HG03060 (cell line): ENCODE measurements around the gene EFHC1.
A peak's percentile ranks its signal among the peaks of the same experiment; 100 is the strongest.

Source experiments
- ATAC-seq: cut with Tn5 transposase; IDR thresholded peaks from one replicate; pipeline ENCODE4 v1.9.1; 2021; ENCODE audit warnings: low read depth, moderate number of reproducible peaks; ENCODE audit not compliant: unreplicated experiment

EFHC1 gene

DNA sequence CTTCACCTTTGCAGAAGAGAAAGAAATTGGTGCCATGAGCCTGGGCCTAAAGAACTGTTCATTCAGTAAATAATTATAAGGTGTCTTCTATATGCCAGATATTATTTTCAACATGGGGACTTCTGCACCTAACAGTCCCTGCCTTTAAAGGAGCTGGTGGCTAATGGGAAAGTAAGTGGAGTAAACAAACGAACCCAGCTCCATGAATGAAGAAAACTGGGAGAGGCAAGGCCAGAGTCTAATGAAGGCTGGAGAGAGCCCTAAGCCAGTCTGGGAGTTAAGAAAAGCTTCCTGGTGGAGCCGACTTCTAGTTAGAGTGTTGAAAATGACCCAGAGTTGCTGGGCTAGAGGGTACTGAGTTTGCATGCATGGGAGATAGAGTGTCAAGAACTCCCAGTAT is 24.2 kb upstream of the EFHC1 start:
- no peak for ATAC-seq

DNA sequence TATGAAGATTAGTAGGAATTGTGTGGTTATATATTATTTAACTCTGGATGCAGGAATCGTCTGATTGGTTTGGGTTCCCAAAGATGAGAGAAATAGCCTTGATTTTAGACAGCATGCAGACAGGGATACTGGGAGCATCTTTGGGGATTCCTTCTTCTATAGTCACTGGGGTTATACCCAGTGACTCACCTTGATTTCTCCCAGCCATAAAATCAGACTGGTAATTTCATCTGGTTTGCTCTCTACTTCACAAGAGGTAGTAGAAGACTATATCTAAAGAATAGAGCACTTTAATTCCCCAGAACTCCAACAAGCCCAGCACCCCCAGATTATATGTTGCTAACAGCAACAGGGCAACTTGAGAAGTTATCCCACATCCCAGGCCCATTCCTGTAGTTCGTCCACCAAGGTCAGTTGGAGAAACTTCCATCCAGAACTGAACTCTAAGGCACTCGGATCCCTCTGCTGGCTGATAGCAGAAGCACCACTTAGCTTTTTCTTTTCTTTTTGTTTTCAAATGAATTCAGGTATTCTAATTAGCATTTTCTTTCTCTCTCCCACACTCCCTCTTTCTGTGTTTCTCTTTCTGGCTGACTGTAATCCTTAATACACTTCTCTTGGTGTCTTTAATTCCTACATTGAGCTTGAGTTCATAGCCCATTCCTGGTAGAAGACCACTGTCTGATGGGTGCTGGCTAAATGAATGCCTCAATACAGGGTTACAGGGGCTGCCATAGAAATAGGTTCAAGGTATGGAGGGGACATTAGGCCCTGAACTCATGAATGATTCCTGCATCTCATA is 20.4 kb upstream of the EFHC1 start:
- no peak for ATAC-seq

DNA sequence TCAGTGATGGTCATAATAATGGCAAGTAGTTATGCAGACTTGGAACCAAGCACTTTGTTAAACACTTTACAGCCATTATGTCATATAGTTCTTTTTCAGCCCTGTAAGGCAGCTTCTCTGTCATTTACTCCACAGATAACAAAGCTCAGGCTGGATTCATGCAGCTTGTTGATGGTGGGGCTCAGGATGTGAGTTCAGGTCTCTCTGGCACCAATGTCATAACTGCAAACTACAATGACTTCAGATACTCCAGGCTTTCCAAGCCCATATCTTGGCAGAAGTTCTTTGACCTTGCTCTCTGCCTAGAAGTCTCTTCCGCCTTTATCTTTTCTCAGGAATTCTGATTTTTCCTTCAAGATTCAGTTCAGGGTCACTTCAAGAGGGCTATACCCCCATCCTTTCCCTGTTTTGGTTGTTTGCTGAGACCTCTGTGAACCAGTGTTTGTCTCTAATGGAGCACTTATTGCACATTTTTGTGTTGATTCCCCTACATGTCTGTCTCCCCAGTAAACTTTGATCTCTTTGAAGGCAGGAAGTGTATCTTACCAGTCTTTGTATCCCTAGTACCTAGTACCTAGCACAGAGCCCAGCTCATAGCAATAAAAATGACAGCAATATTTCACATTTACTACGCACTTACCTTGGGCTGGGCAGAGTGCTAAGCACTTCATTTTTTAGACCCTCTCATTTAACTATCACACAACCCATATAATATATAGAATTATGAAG is 19.7 kb upstream of the EFHC1 start:
- no peak for ATAC-seq

DNA sequence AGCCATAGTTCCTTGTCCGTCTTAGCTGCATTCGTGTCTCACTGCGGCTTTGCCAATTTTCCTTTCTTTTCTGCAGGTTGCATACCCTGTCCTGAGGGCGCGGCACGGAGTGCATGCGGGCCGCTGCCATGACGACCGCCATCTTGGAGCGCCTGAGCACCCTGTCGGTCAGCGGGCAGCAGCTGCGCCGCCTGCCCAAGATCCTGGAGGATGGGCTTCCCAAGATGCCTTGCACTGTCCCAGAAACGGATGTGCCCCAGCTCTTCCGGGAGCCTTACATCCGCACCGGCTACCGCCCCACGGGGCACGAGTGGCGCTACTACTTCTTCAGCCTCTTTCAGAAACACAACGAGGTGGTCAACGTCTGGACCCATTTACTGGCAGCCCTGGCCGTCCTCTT is 17.1 kb upstream of the EFHC1 start:
- ATAC-seq: no peak

DNA sequence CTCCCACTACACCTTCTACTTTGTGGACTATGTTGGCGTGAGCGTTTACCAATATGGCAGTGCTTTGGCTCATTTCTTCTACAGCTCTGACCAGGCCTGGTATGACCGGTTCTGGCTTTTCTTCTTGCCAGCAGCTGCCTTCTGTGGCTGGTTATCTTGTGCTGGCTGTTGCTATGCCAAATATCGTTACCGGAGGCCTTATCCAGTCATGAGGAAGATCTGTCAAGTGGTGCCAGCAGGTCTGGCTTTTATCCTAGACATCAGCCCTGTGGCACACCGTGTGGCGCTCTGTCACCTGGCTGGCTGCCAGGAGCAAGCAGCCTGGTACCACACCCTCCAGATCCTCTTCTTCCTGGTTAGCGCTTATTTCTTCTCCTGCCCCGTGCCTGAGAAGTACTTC is 16.5 kb upstream of the EFHC1 start:
- ATAC-seq: no peak

DNA sequence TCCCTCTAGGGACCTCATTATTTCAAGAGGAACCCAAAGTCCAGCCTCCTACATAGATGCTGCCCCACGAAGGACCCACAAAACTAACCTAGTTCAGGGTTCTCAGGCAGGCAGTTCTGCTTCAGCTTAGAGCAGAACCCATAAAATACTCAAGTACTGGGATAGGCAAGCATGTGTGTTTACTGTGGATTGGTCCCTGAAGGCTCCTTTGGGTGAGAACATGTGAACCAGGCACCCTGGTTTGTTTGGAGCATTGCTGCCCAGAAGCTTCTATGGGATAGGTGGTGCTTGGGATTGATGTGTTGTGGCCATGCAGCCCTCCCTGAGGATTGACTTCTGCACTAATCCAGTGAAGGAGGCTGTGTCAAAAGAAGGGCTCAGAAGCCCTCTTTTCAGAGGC is 14.9 kb upstream of the EFHC1 start:
- no peak for ATAC-seq

DNA sequence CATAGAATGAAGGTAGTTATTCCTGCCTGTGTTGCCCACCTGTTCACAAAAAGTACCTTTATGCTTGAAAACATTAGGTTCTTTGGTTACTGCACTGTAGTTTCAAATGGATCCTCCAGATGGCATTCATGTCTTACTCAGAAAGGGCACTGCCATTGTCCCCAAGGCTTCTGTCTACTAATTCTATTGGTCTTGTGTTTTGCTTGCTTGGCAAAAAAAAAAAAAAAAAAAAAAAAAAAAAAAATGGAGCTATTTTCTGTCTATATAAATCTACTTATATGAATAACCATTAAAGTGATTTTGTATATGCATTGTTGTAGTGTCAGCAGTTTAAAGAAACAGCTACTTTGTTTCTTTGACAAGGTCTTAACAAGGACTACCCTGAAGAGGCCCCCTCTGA is 12.7 kb upstream of the EFHC1 start:
- peak; percentile 73 for ATAC-seq

DNA sequence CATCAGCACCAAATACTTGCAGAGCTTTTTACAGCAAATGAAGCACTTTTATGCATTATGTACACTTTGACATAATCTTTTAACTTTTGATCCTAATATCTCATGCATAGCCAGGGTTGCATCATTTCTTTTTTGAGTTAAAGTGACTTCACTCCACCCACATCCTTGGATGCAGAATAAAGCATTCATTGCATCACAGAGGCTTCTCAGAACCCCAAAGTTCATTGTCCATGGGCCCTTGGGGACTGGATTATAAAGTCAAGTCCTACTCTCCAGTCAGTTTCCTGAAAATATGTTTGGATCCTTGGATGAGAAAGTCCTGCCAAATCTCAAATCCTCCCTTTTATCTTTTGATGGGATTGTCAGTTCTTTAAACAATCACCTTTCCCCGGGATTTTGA is 10.6 kb upstream of the EFHC1 start:
- ATAC-seq: no peak

DNA sequence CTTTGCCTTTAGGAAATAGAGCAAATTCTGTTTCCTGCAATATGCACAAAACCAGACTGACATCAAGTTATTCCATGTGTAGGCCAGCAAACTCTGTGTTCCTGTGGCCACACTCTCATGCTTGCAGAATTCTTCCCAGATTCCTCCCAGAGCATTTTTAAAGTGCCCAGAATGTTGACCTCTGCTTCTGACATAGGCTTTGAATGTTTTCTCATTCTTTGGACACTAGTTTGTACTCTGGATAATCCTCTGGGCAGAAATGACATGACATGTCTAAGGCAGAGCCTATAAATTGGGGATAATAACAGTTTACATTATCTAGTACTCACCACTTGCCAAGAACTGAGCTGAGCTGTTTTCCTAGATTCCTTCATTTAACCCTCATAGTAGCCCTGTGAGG is 9.2 kb upstream of the EFHC1 start:
- no peak for ATAC-seq

DNA sequence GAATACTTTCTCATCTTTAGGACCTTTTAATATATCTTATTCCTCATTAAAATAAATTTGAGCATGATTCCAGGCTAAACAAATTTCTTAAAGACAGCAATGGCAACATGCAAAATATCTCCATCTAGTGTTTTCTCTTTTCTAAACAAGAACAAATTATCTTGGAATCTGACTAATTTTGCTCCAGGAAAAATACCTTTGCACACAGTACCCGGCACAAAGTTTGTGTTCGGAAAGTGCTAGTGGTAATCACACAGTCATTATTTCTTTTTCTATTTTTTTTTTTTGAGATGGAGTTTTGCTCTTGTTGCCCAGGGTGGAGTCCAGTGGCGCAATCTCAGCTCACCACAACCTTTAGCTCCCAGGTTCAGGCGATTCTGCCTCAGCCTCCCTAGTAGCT is 8.2 kb upstream of the EFHC1 start:
- ATAC-seq: no peak

DNA sequence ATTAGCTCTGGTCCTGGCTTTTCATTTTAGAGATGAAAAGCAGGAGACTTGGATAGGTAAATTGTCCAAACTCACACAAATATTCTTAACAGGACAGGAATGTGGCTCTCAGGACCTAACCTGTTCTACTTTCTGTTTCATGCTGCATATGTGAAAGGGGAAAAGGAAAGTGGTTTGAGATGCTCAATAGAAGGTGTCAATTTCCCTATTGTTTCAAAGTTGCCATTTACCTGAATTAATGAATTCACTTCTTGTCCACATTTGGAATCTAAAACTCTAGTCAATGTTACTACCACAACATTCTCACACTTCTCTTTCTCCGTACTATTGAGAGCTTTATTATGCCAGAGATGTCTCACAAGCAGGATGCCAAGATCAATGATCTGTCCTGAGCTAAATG is 4.8 kb upstream of the EFHC1 start:
- no peak for ATAC-seq

DNA sequence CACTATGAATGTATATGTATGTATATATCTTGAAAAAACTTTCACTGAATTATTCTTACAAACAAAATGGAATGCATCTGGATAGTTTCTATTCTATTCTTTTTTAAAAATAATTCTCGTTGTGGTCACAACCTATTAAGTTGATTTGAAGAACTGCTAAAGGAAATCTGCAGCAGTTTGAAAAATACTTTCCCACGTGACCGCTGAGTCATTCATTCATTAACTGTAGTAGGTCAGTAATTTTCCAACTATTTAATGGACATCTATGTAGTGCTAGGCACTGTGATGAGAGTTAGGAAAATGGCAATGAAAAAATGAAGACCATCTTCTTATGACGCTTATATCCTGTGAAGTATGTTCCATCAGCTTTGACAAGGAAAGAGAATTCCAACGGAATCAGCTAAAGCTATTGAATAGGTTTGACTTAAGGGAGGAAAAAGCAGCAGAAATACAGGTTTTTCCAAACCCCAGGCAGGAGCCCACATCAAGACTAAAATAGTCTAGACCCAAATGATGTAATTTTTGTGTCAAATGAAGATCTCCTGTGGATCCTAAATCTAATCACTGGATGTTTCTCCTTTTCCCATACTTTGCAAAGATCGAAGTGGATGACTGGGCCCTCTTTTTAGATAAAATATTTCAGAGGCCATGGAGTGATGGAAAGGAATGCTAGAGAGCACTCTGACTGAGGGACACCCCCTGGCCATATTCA is 4.1 kb upstream of the EFHC1 start:
- no peak for ATAC-seq

DNA sequence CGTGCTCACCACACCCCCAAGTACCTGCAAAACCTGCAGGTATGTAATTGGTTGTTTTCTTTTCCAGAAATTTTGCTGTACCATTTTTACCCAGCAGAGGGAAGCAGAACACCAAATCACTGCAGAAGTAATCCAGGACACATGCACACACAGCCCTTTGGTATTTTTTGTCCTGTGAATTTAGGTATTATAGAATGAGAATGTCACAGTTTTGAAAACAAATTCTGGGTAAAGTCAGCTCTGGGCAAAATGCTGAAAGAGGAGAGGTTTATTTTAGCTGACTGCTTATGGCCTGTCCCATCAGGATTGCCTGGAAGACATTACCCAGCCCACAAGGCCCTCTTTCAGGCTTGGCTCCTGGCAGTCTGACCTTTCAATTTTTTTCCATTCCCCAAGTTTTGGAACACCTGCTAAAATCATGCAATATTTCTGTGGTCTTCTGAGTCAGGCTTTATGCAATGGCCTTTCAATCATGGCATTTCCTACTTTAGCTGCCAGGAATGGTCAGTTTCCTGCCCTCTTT is 3.5 kb upstream of the EFHC1 start:
- no peak for ATAC-seq

DNA sequence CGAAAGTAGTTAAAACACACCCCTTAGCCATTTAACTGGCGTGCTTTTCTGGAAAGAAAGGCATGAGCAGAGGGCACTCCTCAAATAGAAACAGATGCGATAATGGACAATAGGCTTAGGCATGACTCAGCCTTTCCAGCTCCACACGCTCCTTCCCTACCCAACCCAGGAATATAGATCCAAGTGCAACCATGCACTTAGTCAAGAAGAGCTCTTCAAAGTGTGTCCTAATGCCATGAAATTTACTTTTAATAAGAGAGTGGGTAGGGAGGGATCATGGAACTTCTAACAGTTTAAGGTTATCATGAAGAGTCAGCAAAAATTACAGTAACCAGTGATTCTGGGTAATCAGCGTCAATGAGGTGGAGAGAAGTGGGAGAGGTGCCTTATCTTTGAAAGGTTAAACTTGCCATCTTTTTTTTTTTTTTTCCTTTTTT is 2.4 kb upstream of the EFHC1 start:
- ATAC-seq: no peak

DNA sequence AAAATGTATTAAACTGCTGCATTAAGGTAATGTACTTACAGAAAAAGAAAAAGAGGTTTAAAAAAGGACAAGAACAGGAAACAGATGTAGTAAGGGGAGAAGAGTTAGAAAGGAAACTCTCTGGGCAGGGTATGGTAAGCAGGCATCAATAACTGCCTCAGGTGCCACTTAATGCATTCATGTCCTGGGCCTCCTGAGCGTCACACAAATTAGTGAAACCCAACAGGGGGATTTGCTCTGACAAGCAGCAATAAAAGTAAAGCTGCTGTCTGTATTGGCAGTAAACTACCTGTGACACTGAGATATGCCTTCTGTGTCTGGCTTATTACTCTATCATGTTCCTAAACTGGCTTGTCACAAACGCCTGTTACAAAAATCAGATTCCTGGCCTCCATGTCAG is 1.5 kb upstream of the EFHC1 start:
- ATAC-seq: no peak

DNA sequence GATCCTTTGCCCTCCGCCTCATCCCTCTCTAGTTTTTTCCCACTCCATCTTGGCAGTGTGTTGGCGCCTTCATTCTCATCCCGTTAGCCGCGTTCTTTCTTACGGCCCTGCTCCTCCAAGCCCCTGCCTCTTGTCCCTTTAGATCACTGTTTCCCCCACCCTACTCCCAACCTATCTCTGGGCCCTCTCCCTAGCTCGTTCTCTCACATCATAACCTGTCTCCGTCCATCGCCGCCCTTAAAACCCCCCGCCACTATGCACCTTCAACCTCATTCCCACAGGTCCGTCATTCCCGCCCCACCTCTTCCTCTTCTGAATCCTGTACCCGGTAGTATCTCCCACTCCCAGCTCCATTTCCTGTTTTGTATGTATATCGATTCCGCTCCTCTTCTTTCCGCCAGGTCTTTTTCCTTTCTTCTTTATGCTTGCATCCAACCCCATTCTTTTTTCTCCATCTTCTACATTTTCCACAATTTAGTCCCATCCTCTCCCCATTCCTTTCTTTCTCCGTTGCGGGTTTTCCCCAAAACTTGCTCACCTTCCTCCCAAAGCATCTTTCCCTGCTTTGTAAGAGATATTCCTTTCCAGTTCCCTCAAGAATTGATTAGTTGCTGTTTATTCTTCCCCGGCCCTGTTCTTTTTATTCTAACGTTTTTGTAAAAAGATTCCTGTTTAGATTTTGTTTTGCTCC is 671 bp downstream of the EFHC1 start:
- ATAC-seq: no peak

DNA sequence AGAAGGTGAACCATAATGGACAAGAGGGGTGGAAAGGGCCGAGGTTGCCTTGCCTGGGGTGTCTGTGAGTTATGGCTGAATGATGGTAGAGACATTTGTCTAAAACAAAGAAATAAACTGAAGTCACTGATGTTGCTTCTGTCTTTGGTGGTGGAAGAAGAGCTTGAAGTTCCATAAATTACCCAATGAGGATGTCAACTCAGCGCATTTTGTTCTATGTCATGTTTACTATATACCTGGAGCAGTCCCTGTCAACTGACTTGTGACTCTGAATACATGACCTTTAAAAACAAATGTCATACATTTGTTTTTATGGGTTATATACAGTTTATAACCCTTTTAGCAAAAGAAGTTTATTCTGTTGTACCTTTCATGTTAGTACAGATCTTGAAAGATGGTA is 2.0 kb downstream of the EFHC1 start:
- no peak for ATAC-seq

DNA sequence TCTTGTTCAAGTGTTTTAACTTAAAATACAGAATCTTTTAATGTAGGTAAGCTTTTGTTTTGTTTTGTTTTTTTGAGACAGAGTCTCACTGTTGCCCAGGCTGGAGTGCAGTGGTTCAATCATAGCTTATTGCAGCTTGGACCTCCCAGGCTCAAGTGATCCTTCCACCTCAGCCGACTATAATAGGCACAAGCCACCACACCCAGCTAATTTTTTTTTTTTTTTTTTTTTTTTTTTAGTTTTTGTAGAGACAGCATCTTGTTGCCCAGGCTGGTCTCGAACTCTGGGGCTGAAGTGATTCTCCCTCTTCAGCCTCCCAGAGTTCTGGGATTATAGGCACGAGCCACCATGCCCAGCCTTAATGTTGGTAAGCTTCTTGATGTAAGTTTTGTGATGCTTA is 3.3 kb downstream of the EFHC1 start:
- no peak for ATAC-seq

DNA sequence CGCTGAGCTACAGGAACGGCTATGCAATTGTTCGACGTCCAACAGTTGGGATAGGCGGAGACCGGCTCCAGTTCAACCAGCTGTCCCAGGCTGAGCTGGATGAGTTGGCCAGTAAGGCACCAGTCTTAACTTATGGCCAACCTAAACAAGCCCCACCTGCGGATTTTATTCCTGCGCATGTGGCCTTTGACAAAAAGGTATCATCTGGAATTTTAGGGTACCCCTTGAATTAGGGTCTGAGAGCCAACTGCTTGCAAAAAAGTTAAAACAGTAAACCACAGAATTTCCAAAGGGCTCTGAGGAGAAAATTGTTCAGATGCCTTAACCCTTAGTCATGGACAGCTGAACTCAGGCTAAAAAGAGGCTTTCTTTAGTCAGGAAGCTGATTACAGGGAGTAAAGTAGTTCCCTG is 3.8 kb downstream of the EFHC1 start:
- no peak for ATAC-seq

DNA sequence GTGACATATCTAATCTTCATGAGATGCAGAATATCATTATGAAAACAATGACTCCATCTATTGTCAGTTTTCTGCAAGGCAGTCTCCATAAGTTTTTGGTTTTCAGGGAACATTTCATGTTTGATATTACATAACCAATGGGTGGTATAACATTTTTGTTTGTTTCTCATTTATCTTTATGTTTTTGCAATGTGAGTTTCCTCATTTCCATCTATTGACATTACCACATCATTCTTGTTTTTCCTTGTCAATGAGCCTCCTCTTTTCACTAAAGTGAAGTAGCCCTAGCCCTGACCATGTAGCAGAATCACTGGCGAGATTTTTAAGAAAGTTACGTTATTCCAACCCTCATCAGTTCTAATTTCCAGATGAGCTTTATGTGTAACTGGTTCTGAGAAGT is 4.4 kb downstream of the EFHC1 start:
- ATAC-seq: no peak

DNA sequence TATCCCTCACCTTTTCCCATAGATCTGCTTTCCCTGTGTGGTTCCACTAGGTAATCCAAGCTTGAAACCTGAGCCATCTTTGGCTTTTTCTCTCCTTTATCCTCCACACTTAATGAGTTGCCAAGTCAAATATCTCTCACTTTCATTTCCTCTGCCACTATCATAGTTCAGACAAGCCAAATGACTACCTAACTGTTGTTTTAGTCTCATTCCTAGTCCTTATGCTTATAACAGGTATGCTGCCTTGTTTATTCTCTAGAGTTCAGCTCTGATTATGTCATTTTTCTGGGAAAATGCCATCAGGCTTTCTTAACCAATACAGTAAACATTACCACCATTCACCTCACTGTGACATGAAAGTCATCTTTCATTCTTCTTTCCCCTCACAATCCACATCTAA is 6.5 kb downstream of the EFHC1 start:
- no peak for ATAC-seq
